ENCODE measurements around the gene UPK2.
A peak's percentile ranks its signal among the peaks of the same experiment; 100 is the strongest.

The UPK2 gene

DNA sequence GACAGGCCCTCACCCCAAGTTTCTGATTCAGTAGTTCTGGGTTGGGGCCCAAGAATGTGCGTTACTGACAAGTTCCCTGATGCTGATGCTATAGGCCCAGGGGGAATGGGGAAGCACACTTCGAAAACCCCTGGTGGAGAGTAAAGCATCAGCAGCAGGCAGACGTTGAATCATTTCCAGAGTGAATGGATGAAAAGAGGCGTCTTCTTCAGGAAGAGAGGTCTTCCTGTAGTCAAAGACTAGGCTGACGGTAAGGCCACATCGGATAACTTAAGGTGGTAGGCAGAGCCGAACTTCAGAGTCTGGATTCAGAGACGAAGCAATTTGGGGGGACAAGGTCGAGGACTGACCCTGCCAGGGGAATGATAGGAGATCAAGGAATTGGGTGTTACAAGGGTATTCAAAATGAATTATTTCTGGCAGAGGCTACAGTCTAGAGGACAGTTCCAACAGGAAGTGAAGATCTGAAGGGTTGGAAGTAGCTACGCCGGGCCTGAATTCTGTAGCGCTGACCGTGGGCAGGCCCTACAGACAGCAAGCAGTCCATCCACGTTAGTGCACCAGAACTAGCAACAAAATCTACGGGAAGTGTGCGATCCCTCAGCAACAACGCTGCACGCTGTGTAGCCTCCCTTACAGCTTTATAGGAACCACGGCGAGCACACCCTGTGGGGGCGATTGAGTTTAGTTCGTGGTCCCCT lies 41.0 kb downstream of the UPK2 start:
- peak; percentile 17 to 55 for DNase-seq

DNA sequence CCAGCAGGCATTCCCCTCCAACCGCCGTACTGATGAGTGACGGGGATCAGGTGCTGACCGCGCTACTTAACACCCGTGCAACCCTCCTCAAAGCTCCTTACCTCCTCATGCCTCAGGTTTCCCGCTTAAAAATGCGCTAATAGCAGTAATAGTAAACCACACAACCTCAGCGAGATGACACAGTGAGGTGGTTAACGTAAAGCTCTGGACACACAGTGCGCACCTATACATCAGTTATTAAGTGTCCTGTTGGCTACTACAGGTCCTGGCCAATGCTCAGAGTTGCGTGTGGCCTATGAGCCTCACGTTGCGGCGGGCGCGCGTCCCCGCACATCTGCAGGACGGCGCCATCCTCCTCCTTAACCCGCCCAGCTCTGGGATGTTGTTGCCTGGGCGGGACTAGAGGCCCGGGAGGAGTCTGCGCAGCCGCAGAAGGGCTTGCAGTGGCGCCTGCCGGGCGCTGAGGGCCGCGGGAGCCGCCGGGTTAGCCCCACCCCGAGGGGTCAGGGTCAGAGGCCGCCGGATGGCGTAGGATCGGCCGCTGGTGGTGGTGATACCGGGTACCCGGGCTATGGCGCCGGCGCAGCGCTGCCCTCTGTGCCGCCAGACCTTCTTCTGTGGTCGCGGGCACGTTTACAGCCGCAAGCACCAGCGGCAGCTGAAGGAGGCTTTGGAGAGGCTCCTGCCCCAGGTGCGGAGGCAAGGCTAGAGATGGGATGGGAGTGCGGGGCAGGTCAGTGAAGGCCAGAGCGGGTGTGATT lies 41.7 kb downstream of the UPK2 start, which contains the start of gene CENATAC:
TSS of gene CENATAC (plus strand) at position 512 of the 761 bp plus-strand sequence. CDS start at position 572, 60 bp downstream.
- peak; percentile 94 to 96 for DNase-seq

DNA sequence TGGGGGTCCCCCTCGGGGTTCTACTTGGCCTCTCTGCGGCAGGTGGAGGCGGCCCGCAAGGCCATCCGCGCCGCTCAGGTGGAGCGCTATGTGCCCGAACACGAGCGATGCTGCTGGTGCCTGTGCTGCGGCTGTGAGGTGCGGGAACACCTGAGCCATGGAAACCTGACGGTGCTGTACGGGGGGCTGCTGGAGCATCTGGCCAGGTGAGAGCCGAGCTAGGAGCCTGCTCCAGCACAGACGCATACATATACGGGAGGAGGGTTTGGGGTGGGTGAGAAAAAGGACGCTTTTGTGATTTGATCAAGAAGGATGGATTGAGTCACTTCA lies 42.3 kb downstream of the UPK2 start:
- DNase-seq, result no peak

DNA sequence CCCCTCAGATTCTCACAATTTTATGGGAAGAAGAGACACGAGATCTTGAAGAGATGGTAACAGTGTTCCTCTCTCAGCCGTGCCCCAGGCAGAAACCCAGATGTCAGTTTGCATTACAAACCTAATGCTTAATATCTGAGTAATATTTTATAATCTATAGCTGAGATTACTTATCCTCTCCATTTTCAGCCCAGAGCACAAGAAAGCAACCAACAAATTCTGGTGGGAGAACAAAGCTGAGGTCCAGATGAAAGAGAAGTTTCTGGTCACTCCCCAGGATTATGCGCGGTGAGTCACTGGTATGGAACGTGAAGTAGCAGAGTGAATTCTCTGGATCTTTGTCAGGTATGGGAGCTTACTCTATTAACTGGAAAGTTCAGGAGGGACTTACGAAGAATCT lies 42.7 kb downstream of the UPK2 start:
- no peak for DNase-seq

DNA sequence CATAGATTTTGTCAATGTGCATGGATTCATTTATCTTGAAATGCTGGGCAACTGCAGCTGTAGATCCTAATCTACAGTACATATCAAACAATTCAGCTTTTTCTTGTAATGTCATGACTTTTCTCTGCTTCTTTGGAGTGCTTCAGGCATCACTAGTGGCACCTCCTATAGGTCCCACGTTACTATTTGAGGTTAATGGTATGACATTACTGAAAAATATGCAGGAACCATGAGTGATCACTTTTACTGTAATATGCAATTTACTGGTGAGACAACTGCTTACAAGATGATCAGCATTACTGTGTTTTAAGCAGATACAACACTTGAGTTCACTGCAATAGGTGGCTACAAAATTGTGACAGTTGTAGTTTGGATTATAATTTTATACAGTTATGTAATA lies 44.8 kb downstream of the UPK2 start:
- DNase-seq, result no peak

DNA sequence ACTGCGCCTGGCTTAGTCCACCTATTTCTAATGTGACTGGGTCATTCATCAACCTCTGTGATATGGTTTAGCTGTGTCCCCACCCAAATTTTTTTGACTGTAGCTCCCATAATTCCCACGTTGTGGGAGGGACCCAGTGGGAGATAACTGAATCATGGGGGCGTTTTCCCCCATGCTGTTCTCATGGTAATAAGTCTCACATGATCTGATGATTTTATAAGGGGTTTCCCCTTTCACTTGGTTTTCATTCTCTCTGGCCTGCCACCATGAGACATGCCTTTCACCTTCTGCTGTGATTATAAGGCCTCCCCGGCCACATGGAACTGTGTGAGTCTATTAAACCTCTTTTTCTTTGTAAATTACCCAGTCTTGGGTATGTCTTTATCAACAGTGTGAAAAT lies 50.6 kb downstream of the UPK2 start:
- no peak for DNase-seq
